Measurements from ENCODE around the gene HERPUD2. TPM values are rescaled to one million over a fixed set of nuclear protein-coding genes. Genes with fewer than 3 reads are reported as not detected.

The HERPUD2 gene
- total RNA-seq (2022; extraction: Qiagen RNA extraction) = 17.2 to 20.7 TPM (median 19.5 TPM) in 5 replicates

GRCh38 chr7:35694784-35695472 is at the start of gene HERPUD2:
TSS of gene HERPUD2 (minus strand) at chr7:35695135. CDS start at chr7:35694330, 805 bp downstream.

Other genes starting within 250 kb of the HERPUD2 start
- 176 to 223 TPM (median 205 TPM) in 5 replicates for gene SEPTIN7, start 105.9 kb upstream of the HERPUD2 start, total RNA-seq (2022; extraction: Qiagen RNA extraction)

Measured in A549 treated with Mapracorat at 1 μM for 4 hours (cell line).